Body of pancreas (tissue), 4 donors: ENCODE measurements around the gene ZNF622.
A peak's percentile ranks its signal among the peaks of the same experiment; 100 is the strongest.

Experiments used
- POLR2A ChIP-seq, 3 donors: fragments of 450-650 bp; IDR thresholded peaks; one replicate each; pipeline ENCODE4 v1.6.1; 2016; ENCODE audit warnings: antibody characterized with exemption in 3 of 3, mild to moderate bottlenecking in 2 of 3
- TF ChIP-seq, protein P1 (sequence below), 7 experiments: fragments of 450-650 bp in 4 of 7; fragments of 200-600 bp in 3 of 7; sonication (generic) in 3 of 7; IDR thresholded peaks; one replicate each; pipeline ENCODE4 v1.5.1; 2016 to 2019; ENCODE audit warnings: antibody characterized with exemption in 7 of 7

DNA sequence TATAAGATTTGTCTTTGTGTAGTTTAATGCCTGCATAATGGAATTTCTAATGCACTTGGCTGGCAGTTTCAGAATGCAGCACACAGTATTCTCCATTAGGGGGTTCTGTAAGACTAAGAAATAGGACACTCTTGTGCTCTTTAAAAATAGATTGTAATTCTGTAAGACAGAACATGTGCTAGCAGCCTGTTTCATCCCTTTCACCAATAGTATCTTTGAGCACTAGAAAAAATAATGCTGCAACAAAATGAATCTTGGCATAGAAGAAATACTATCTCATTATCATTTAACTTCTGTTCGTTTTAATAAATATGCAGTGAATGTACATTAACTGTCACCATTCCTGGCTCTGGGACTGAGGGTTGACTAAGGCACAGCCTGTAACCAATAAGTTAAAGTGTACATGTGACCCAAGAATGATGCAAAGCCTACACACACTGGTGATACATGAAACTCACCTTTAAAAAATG is 23.8 kb upstream of the ZNF622 start:
- TF ChIP-seq, protein P1, sequence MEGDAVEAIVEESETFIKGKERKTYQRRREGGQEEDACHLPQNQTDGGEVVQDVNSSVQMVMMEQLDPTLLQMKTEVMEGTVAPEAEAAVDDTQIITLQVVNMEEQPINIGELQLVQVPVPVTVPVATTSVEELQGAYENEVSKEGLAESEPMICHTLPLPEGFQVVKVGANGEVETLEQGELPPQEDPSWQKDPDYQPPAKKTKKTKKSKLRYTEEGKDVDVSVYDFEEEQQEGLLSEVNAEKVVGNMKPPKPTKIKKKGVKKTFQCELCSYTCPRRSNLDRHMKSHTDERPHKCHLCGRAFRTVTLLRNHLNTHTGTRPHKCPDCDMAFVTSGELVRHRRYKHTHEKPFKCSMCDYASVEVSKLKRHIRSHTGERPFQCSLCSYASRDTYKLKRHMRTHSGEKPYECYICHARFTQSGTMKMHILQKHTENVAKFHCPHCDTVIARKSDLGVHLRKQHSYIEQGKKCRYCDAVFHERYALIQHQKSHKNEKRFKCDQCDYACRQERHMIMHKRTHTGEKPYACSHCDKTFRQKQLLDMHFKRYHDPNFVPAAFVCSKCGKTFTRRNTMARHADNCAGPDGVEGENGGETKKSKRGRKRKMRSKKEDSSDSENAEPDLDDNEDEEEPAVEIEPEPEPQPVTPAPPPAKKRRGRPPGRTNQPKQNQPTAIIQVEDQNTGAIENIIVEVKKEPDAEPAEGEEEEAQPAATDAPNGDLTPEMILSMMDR (IDR thresholded peaks at IDR 0.05), result peak; percentile 28 to 88 (median 82)
- no peak for TF ChIP-seq POLR2A (IDR thresholded peaks at IDR 0.05)
